IPS DF 6.9 (cell line): Measurements from ENCODE around the gene MPZ.
"Not testable (repeated sequence)": the region's sequence is repeated elsewhere in the genome, so short reads cannot be mapped to it uniquely, and the experiment has no call there.

ENCODE experiments used
- DNase-seq: peaks from one replicate; pipeline ENCODE4 v3.0.0-alpha.2; 2013; ENCODE audit warnings: low read depth, low spot score
- H3K27ac ChIP-seq: one replicate; pipeline ENCODE4 v1.5.1; 2013; ENCODE audit warnings: low read length, control low read depth
- H3K27me3 ChIP-seq: 2 replicates; pipeline ENCODE4 v1.6.1; 2013; ENCODE audit warnings: mild to moderate bottlenecking, low read length; ENCODE audit not compliant: control insufficient read depth, insufficient read depth
- H3K36me3 ChIP-seq: 2 replicates; pipeline ENCODE4 v1.6.1; 2013; ENCODE audit warnings: low read length; ENCODE audit not compliant: control insufficient read depth, insufficient read depth
- H3K4me1 ChIP-seq: 2 replicates; pipeline ENCODE4 v1.6.1; 2013; ENCODE audit warnings: low read length; ENCODE audit not compliant: control insufficient read depth, insufficient read depth
- H3K4me3 ChIP-seq: 2 replicates; pipeline ENCODE4 v1.5.1; 2013; ENCODE audit warnings: mild to moderate bottlenecking, low read length
- H3K9me3 ChIP-seq: 2 replicates; pipeline ENCODE4 v1.6.1; 2013; ENCODE audit warnings: low read length, inconsistent platforms; ENCODE audit not compliant: control insufficient read depth, insufficient read depth
- WGBS: extraction: QIAGEN DNeasy Blood & Tissue Kit; methylation state at CpG from one replicate; pipeline ENCODE4 v1.1.7; 2013; ENCODE audit warnings: mixed read lengths, missing lambda C conversion rate; ENCODE audit not compliant: insufficient read length, insufficient coverage; 5-methylcytosine and 5-hydroxymethylcytosine counted together

MPZ gene

GRCh38 chr1:161257109-161257508 lies 52.7 kb downstream of the MPZ start:
- H3K36me3 ChIP-seq, H3K4me1 ChIP-seq, H3K4me3 ChIP-seq, DNase-seq, H3K9me3 ChIP-seq, H3K27ac ChIP-seq: not testable (repeated sequence)
- no CpG with 5 or more reads among the region's 5 CpGs for WGBS
- peaks cover 11% of the 10 kb centered on the region; the same call in 1 of the 2 replicates for H3K27me3 ChIP-seq

GRCh38 chr1:161255955-161256520 lies 53.7 kb downstream of the MPZ start:
- H3K36me3 ChIP-seq, H3K4me3 ChIP-seq, H3K9me3 ChIP-seq, DNase-seq, H3K4me1 ChIP-seq, H3K27ac ChIP-seq: not testable (repeated sequence)
- WGBS, result no CpG with 5 or more reads among the region's 4 CpGs
- H3K27me3 ChIP-seq, result peaks cover 11% of the 10 kb centered on the region; the same call in 1 of the 2 replicates

DNA sequence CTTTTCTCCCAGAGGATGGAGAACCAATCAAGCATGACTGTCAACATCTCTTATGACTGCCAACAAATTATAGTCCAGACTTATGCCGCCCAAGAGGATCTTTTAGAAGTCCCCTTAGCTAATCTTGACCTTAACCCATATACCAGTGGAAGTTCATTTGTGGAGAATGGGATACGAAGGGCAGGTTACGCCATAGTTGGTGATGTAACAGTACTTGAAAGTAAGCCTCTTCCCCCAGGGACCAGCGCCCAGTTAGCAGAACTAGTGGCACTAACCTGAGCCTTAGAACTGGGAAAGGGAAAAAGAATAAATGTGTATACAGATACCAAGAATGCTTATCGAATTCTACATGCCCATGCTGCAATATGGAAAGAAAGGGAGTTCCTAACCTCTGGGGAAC lies 54.5 kb downstream of the MPZ start:
- whole genome bisulfite sequencing, result no CpG with 5 or more reads among the region's 5 CpGs
- DNase-seq, H3K4me1 ChIP-seq, H3K36me3 ChIP-seq, H3K9me3 ChIP-seq, H3K27ac ChIP-seq, H3K4me3 ChIP-seq, H3K27me3 ChIP-seq: not testable (repeated sequence)
